GM08714 (cell line): ENCODE results near the gene PGP.
"Not testable (repeated sequence)": the region's sequence is repeated elsewhere in the genome, so short reads cannot be mapped to it uniquely, and the experiment has no call there.

Experiments used
- H3K4me3 ChIP-seq: fragments of 200-500 bp; sonication (Bioruptor generic); 2 replicates; pipeline ENCODE4 v1.5.1; 2014; ENCODE audit warnings: mild to moderate bottlenecking, low read length, inconsistent platforms
- ZNF274 ChIP-seq: IDR thresholded peaks from 2 replicates; pipeline ENCODE4 v1.6.1; 2012; ENCODE audit warnings: mild to moderate bottlenecking, low read depth, low read length

The PGP gene

GRCh38 chr16:2243031-2243528 is 28.4 kb upstream of the PGP start:
- no peak overlapping the region for H3K4me3 ChIP-seq
- TF ChIP-seq ZNF274, result no peak

GRCh38 chr16:2242598-2242997 is 28.0 kb upstream of the PGP start:
- no peak for TF ChIP-seq ZNF274

GRCh38 chr16:2240331-2240730 is 25.7 kb upstream of the PGP start:
- H3K4me3 ChIP-seq, result not testable (repeated sequence)

More at GRCh38 chr16:2242598-2242997, 28.0 kb upstream of the PGP start:
- no peak overlapping the region for H3K4me3 ChIP-seq

- no peak overlapping the region for H3K4me3 ChIP-seq
- no peak for TF ChIP-seq ZNF274
Observed at GRCh38 chr16:2238838-2239675, 24.4 kb upstream of the PGP start.

GRCh38 chr16:2238150-2238837 is 23.7 kb upstream of the PGP start:
- TF ChIP-seq ZNF274, result no peak
- H3K4me3 ChIP-seq, result no peak overlapping the region

GRCh38 chr16:2237493-2238149 is 23.0 kb upstream of the PGP start:
- H3K4me3 ChIP-seq, result no peak overlapping the region
- no peak for TF ChIP-seq ZNF274

GRCh38 chr16:2237102-2237482 is 22.5 kb upstream of the PGP start:
- no peak for TF ChIP-seq ZNF274
- no peak overlapping the region for H3K4me3 ChIP-seq

- TF ChIP-seq ZNF274, result no peak
- no peak within 1 kb of the TSS for H3K4me3 ChIP-seq
Observed at GRCh38 chr16:2236337-2237101, 21.9 kb upstream of the PGP start, which contains the start of gene DNASE1L2. Gene DNASE1L2 (plus strand): TSS chr16:2236444. CDS start chr16:2236817, 373 bp downstream.

- no peak for TF ChIP-seq ZNF274
- H3K4me3 ChIP-seq, result no peak overlapping the region
Observed at GRCh38 chr16:2235695-2236336, 21.2 kb upstream of the PGP start.

- TF ChIP-seq ZNF274, result no peak
- H3K4me3 ChIP-seq, result no peak overlapping the region
Observed at GRCh38 chr16:2235234-2235651, 20.6 kb upstream of the PGP start.

GRCh38 chr16:2234813-2235170 is 20.2 kb upstream of the PGP start:
- no peak overlapping the region for H3K4me3 ChIP-seq
- no peak for TF ChIP-seq ZNF274

- no peak overlapping the region for H3K4me3 ChIP-seq
- TF ChIP-seq ZNF274, result no peak
Observed at GRCh38 chr16:2233872-2234812, 19.5 kb upstream of the PGP start.
